Right lobe of liver (tissue), 4 donors: ENCODE data around the gene SCFD2.

Experiments used
- CTCF ChIP-seq, 4 donors: fragments of 200-600 bp in 3 of 4; fragments of 450-650 bp in 1 of 4; IDR thresholded peaks; one replicate each; pipeline versions ENCODE4 v1.5.1 to v1.8.0; 2016 to 2022; ENCODE audit warnings: antibody characterized with exemption in 4 of 4, mild to moderate bottlenecking in 2 of 4
- POLR2A ChIP-seq: fragments of 450-650 bp; IDR thresholded peaks from one replicate; pipeline ENCODE4 v1.6.1; 2017; ENCODE audit warnings: antibody characterized with exemption, mild to moderate bottlenecking
- donor health status: DM: no; HTN: no; CAD: no.
- donor health status: DM: no; HTN: no; CAD: no.
- donor health status: DM: no; HTN: yes; CAD: no.

- no peak for TF ChIP-seq CTCF (IDR thresholded peaks at IDR 0.05)
- TF ChIP-seq POLR2A: no peak
These were observed 426.5 kb downstream of the SCFD2 start for GRCh38 chr4:52939325-52939724.
